NCI-H1694 (cell line): Measurements from ENCODE around the gene ACHE.

Experiments used
- DNase-seq: peaks from one replicate; lab custom pipeline; 2025; lab: John Stamatoyannopoulos, UW

The ACHE gene

DNA sequence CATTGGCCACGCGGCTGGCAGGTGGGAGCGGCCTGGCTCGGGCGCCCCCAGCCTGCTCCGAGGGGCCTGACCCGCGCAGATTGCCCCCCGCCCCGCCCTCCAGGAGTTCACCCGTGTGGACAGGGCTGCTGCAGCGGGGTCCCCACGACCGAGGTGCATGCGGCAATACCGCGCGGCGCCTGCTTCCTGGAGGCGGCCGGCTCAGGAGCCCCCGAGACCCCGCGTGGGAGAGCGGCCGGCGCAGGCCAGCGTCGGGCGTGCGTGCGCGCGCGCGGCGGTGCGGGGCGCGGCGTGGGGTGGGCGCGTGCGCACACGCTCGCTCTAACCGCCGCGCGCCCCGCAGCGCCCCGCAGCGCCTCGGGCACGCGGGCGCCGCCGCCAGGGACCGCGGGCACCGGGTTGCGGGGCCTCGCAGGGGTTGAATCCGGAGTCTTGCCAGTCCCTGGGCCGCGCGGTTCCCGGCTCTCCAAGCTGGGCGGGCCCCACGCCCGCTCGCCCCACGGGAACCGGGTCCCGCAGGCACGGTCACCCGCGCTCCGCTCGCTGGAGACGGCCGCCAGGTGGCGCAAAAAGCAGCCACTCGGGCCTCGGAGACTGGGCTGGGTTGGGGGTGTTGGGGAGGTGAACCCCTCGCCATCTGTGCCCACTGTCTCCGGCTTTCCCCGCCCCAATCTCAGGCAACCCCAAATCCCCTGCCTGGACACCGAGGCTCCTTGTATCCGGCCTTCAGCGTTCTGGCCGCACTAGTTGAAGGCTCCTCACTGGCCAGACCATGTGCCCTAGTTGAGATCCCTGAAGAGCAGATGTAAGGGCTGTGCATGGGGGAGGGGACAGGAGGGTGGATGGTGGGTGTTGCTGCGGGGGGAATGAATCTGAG, 1.3 kb upstream of the ACHE start:
- no peak for DNase-seq

- DNase-seq = no peak
Observed at GRCh38 chr7:100895956-100896731, 456 bp upstream of the ACHE start.

- peak; percentile 22 for DNase-seq
Observed at GRCh38 chr7:100894860-100895700, 608 bp downstream of the ACHE start.

DNA sequence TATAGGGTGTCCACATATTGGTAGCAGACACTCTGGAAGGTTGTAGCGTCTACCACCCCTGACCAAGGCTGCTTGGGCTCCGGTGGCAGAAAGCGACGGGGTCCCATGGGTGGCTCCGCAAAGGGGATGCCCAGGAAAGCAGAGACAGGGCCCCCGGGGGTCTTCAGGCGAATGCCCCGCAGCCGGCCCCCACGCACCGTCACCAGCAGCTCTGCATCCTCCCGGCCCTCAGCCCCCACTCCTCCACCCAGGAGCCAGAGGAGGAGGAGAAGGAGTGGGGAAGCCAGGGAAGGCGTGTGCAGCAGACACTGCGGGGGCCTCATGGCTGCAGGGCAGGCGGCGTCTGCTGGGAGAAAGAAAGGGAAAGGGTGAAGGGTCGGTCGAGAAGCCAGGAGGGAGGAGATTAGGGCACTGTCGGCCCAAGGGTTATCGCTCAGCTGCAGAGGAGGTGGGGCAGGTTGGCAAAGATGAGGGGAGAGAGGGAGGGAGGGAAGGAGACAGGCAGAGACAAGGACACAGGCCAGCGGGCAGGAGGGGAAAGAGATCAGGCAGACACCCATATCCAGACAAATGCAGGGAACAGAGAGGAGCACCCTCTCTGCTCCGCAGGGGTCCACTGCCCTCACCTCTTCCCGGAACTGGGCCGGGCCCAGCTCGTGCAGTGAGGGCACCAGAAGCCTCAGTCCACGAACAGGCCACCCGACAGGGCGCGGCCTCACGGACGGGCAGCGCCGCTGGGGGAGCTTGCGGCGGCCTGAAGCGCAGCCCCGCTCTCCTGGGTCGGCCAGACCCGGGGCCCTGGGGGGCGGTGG, 1.6 kb downstream of the ACHE start:
- no peak for DNase-seq

DNA sequence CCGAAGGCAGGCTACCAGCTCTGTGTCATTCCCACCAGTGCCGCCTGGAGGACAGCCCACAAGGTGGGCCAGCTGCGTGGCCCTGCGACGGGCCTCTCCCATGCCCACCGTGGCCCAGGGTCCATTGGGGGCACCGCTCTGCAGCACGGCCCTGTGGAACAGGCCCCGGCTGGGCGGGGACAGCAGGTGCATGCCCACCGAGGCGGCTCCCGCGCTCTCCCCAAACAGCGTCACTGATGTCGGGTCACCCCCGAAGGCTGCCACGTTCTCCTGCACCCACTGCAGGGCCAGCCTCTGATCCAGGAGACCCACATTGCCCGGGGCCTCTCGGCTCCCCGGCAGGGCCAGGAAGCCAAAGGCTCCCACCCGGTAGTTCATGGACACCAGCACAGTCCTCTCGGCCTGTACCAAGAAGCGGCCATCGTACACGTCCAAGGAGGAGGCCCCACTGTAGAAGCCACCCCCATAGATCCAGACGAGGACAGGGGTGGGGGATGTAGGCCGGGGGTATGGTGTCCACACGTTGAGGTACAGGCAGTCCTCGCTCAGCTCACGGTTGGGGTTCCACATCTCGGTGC, 2.3 kb downstream of the ACHE start:
- no peak for DNase-seq

GRCh38 chr7:100892364-100893317, 3.0 kb downstream of the ACHE start:
- DNase-seq = no peak

GRCh38 chr7:100891568-100892247, 4.0 kb downstream of the ACHE start:
- DNase-seq = no peak

DNA sequence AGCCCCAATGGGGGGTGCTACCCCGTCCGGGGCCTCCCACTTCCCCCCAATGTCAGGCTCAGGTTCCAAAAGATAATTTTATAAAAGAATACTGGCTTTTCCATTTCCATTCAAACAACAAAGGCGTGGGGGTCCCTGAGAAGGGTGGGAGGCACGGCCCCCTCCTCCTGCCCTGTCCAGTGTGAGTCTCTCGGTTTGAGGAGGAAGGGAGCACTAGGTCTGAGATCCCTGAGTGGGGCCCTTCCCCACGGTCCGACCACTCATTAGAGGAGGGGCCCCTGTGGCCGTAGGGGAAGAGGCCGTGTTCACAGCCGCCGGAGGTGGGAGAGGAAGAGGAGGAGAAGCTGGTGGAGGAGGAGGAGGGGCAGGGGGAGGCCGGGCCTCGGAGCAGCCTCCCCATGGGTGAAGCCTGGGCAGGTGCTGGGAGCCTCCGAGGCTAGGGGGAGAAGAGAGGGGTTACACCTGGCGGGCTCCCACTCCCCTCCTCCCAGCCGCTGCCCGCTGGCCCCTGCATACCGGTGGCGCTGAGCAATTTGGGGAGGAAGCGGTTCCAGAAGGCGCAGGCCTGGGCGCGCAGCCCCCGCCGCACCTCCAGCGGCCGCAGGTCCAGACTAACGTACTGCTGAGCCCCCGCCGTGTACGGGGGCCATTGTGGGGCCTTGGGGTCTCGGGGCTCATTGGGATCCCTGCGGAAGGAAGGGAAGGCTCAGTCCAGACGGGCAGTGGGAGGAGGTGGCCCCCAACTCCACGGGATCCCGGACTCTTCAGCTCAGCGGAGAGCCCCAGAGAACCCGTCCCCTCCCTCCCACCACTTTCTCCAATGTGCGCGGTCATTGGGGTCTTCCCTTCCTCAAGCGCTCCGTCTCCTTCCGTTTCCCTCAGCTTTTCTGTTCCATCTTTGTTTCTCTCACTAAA, 4.8 kb downstream of the ACHE start:
- DNase-seq = no peak

DNA sequence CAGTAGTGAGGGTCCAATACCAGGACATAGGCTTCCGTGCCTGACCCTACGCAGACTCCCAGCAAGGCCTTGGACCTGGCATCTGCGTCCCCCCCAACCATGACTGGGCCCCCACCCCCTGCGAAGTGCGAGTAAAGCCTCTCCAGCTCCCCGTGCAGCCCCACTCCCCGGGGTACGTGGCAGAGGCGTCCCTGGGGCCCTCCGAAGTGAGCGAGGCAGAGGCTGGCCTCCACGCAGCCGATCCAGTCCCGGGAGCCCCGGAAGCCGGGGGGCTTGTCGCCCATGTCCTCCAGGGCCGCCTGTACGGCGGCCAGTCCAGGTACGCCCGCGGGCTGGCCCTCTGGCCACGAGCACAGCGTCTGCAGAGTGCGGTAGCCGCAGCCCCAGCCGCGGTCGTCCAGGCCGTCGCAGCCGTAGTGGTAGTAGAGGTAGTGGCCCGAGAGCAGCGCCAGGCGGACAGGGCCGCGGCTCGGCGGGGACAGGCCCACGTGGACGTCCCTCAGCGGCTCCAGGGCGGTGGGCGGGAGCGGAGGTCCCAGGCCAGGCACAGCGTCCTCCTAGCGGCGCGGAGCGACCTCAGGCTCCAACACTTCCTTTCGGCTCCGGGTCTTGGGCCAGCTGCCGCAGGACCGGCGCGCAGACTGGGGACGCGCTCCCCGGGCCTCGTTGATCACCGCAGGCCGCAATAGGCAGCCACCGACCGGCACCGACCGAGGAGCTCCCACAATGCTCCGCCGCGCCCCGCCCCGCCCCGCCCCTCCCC, 6.5 kb downstream of the ACHE start, which contains the start of gene UFSP1:
Gene UFSP1, minus strand, starts transcription at position 728 of the 763 bp plus-strand sequence. Its CDS starts 444 bp downstream, at position 284.
- DNase-seq = no peak

DNA sequence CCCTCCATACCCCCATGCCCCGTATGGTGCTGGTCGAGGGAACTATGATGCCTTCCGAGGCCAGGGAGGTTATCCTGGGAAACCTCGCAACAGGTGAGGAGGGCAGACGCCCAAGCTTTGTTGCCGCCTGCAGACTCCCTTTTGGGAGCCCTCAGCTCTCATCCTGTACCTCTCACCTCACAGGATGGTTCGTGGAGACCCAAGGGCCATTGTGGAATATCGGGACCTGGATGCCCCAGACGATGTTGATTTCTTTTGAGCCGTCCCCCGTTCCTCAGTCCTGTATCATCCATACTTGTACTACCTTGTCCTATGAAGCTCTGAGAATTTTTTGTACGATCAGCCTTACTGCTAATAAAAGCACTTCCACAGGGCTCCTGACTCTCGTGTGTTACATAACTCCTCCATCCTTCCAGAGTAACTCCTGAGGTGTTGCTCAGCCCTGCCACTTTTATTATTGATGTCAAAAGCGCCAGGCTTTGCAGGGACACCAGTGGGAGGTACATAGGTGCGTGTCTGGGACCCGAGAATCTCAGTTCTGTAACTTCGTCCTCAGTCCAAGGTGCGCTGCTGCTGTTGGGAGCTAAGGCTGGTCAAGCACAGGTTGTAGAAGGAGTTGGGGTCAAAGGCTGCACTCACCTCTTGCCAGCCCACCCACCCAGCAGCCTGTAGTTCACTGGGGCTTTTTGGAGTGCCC, 7.2 kb downstream of the ACHE start:
- no peak for DNase-seq

- DNase-seq = no peak
Observed at GRCh38 chr7:100887516-100888290, 8.0 kb downstream of the ACHE start.

DNA sequence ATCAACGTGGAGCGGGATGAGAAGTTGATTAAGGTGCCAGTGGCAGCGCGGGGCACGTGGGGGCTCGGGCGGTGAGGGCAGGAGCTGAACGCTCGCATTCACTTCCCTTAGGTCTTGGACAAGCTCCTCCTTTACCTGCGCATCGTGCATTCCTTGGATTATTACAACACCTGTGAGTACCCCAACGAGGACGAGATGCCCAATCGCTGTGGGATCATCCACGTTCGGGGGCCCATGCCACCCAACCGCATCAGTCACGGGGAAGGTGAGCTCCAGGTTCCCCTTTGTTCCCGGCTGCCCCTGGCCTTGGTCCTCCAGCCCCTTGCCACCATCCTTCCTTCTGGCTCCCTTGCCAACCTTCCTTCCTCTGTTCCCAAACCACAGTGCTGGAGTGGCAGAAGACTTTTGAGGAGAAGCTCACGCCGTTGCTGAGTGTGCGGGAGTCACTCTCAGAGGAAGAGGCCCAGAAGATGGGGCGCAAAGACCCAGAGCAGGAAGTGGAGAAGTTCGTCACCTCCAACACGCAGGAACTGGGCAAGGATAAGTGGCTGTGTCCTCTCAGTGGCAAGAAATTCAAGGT, 8.7 kb downstream of the ACHE start:
- no peak for DNase-seq

GRCh38 chr7:100886142-100886935, 9.3 kb downstream of the ACHE start:
- no peak for DNase-seq

DNA sequence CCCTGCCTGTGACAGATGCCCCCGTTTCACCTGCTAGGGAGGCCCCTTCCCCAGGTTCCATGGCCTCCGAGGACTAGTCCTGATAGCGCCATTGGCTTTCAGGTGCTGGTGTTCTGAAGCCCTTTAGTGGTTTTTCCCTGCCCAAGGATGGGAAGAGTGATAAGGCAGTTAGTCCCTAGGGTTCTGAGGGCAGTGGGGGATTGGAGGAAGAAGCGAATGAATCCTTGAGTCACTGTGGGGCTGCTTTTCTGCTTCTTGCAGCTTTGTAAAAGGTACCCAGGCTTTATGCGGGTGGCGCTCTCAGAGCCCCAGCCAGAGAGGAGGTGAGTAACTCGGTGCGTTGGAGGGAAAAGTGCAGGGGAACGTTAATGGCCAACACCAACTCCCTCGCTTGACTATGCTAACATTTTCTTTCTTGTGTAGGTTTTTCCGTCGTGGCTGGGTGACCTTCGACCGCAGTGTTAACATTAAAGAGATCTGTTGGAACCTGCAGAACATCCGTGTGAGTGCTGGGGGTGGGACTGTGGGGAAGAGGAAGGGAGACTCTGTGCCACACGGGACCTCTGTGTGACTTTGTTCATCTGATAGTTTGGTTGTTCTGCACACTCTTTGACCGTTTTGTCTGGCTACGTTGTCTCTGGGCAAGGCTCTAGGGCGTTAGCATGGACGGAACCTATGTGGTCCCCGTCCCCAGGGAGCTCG, 10.1 kb downstream of the ACHE start:
- DNase-seq = no peak
